ENCODE data around the gene GALNS. TPM values are rescaled to one million over a fixed set of nuclear protein-coding genes. Genes with fewer than 3 reads are reported as not detected.

GALNS gene
- total and polyA plus RNA-seq, 12 donors, result 12.6 to 63.1 (median 36.2) TPM

GRCh38 chr16:88764080-88764479 lies 92.7 kb downstream of the GALNS start:
- Histone ChIP-seq H3K36me3 (replicated peaks in 1 of 2) (no peaks in the 10 kb centered on the region), H3K9me3 (replicated peaks in 1 of 3) (no peaks in the 10 kb centered on the region), H3K27ac (peak overlapping the region in 1 of 5 donors; percentile 55), H3K4me3 (no peak overlapping the region), H3K4me1 (replicated peaks in 1 of 2) (peaks cover 0 to 17% of the 10 kb centered on the region in 2 donors), H3K27me3 (no peaks in the 10 kb centered on the region)
- TF ChIP-seq, protein P1, sequence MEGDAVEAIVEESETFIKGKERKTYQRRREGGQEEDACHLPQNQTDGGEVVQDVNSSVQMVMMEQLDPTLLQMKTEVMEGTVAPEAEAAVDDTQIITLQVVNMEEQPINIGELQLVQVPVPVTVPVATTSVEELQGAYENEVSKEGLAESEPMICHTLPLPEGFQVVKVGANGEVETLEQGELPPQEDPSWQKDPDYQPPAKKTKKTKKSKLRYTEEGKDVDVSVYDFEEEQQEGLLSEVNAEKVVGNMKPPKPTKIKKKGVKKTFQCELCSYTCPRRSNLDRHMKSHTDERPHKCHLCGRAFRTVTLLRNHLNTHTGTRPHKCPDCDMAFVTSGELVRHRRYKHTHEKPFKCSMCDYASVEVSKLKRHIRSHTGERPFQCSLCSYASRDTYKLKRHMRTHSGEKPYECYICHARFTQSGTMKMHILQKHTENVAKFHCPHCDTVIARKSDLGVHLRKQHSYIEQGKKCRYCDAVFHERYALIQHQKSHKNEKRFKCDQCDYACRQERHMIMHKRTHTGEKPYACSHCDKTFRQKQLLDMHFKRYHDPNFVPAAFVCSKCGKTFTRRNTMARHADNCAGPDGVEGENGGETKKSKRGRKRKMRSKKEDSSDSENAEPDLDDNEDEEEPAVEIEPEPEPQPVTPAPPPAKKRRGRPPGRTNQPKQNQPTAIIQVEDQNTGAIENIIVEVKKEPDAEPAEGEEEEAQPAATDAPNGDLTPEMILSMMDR (IDR thresholded peaks at IDR 0.05), result no peak
- TF ChIP-seq POLR2A (IDR thresholded peaks at IDR 0.05), result no peak
- intact Hi-C loops (cut with DNase I), result no loop called here
- no peak for DNase-seq
- WGBS, 4 donors, result 92 to 96% (median 93%) methylated on average over 18 to 19 of the region's 19 CpGs

Other genes with a start within 250 kb of the GALNS start
- not detected for gene IL17C, start 218.4 kb downstream of the GALNS start, total RNA-seq
- not detected for gene IL17C, start 218.4 kb downstream of the GALNS start, polyA plus RNA-seq
- 100 to 1,000 TPM in 7 of 9 donors, 10 to 100 TPM in 2; 50.5 to 374 (median 136) TPM for gene CYBA, start 205.9 kb downstream of the GALNS start, total RNA-seq
- 100 to 1,000 TPM in 2 of 3 donors, 10 to 100 TPM in 1; 19.6 to 271 (median 258) TPM for gene CYBA, start 205.9 kb downstream of the GALNS start, polyA plus RNA-seq
- 100 to 1,000 TPM in 2 of 9 donors, 10 to 100 TPM in 7; 25.6 to 293 (median 36.3) TPM for gene MVD, start 193.9 kb downstream of the GALNS start, total RNA-seq
- gene MVD, start 193.9 kb downstream of the GALNS start, polyA plus RNA-seq, result 100 to 1,000 TPM in 1 of 3 donors, 10 to 100 TPM in 2; 60.7 to 257 (median 66.9) TPM
- 1 to 10 TPM in 1 of 9 donors, under 1 TPM in 6, not detected in 2; 0.06 to 1.7 (median 0.57) TPM for gene SNAI3, start 170.4 kb downstream of the GALNS start, total RNA-seq
- 1 to 10 TPM in 1 of 3 donors, under 1 TPM in 2; 0.11 to 2.1 (median 0.44) TPM for gene SNAI3, start 170.4 kb downstream of the GALNS start, polyA plus RNA-seq
- 10 to 100 TPM in 8 of 9 donors, 1 to 10 TPM in 1; 8.7 to 40.6 (median 30.2) TPM for gene RNF166, start 150.5 kb downstream of the GALNS start, total RNA-seq
- gene RNF166, start 150.5 kb downstream of the GALNS start, polyA plus RNA-seq, result 10 to 100 TPM in 2 of 3 donors, 1 to 10 TPM in 1; 3.0 to 86.3 (median 25.1) TPM
- 10 to 100 TPM in 5 of 9 donors, 1 to 10 TPM in 4; 7.9 to 24.7 (median 11.5) TPM for gene CTU2, start 150.4 kb downstream of the GALNS start, total RNA-seq
- gene CTU2, start 150.4 kb downstream of the GALNS start, polyA plus RNA-seq, result 10 to 100 TPM in 2 of 3 donors, 1 to 10 TPM in 1; 3.6 to 43.8 (median 32.5) TPM
- gene PIEZO1, start 71.7 kb downstream of the GALNS start, total RNA-seq, result 100 to 1,000 TPM in 2 of 9 donors, 10 to 100 TPM in 6, 1 to 10 TPM in 1; 7.9 to 119 (median 91.6) TPM
- 100 to 1,000 TPM in 2 of 3 donors, 10 to 100 TPM in 1; 16.6 to 327 (median 259) TPM for gene PIEZO1, start 71.7 kb downstream of the GALNS start, polyA plus RNA-seq
- gene CDT1, start 53.2 kb downstream of the GALNS start, total RNA-seq, result 1 to 10 TPM in 7 of 9 donors, under 1 TPM in 1, not detected in 1; 0.52 to 5.7 (median 2.1) TPM
- under 1 TPM; 0.29 to 0.44 (median 0.40) TPM for gene CDT1, start 53.2 kb downstream of the GALNS start, polyA plus RNA-seq
- gene APRT, start 45.0 kb downstream of the GALNS start, total RNA-seq, result 100 to 1,000 TPM; 145 to 297 (median 187) TPM
- gene APRT, start 45.0 kb downstream of the GALNS start, polyA plus RNA-seq, result 100 to 1,000 TPM; 116 to 227 (median 121) TPM
- gene TRAPPC2L, start 180 bp upstream of the GALNS start, total RNA-seq, result 100 to 1,000 TPM in 6 of 9 donors, 10 to 100 TPM in 3; 56.7 to 279 (median 121) TPM
- 100 to 1,000 TPM; 150 to 259 (median 250) TPM for gene TRAPPC2L, start 180 bp upstream of the GALNS start, polyA plus RNA-seq
- gene PABPN1L, start 9.7 kb upstream of the GALNS start, total RNA-seq, result 1 to 10 TPM in 1 of 9 donors, under 1 TPM in 4, not detected in 4; 0.22 to 3.3 (median 0.41) TPM
- 1 to 10 TPM in 2 of 3 donors, under 1 TPM in 1; 0.56 to 1.6 (median 1.1) TPM for gene PABPN1L, start 9.7 kb upstream of the GALNS start, polyA plus RNA-seq
- 10 to 100 TPM in 1 of 9 donors, 1 to 10 TPM in 4, under 1 TPM in 4; 0.30 to 16.9 (median 1.5) TPM for gene CBFA2T3, start 120.3 kb upstream of the GALNS start, total RNA-seq
- 1 to 10 TPM; 1.0 to 5.3 (median 3.0) TPM for gene CBFA2T3, start 120.3 kb upstream of the GALNS start, polyA plus RNA-seq
- 10 to 100 TPM; 35.7 to 88.3 (median 55.8) TPM for gene ACSF3, start 236.9 kb upstream of the GALNS start, total RNA-seq
- gene ACSF3, start 236.9 kb upstream of the GALNS start, polyA plus RNA-seq, result 10 to 100 TPM; 32.4 to 90.3 (median 82.1) TPM

Data from adrenal gland (tissue), 12 donors.